ENCODE measurements around the gene KRT74.

The KRT74 gene

GRCh38 chr12:52519387-52519703 lies 54.3 kb downstream of the KRT74 start:
- DNase-seq, result no peak

GRCh38 chr12:52518574-52519386 lies 54.9 kb downstream of the KRT74 start:
- DNase-seq, result no peak

- no peak for DNase-seq
Observed at GRCh38 chr12:52517888-52518287, 55.8 kb downstream of the KRT74 start.

DNA sequence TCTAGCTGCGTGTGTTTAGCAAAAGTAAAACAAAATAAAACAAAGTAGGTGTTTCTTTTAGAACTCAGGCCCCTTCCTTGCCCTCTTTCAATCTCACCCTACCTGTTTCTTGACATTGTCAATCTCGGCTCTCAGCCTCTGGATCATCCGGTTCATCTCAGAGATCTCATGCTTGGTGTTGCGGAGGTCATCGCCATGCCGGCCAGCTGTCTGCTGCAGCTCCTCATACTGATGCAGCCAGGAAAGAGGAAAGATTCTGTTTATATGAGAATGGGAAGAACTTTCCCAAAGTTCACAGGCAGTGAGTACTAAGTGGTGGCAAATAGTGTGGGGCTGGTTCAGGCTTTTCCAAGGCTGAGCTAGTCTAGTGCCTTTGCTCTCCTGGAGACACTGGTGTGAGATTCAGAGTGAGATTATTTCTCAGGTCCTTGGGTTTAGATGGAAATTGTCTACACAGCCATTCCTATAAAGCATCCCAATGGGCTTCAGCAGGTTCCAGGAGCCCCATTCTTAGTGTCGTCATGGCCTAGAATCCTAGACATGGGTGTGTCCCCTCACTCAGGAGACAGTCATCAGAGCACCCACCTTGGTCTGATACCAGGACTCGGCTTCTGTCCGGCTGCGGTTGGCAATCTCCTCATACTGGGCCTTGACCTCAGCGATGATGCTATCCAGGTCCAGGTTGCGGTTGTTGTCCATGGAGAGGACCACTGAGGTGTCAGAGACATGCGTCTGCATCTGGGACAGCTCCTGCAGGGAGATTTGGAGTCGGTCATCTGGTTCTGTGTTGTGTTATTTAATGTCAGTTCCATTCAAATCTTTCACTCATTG lies 56.4 kb downstream of the KRT74 start:
- DNase-seq, result no peak

- no peak for DNase-seq
Observed at GRCh38 chr12:52515927-52516831, 57.5 kb downstream of the KRT74 start.

Measured in T-helper 2 cell (primary cell).